BJ (cell line): ENCODE results near the gene PEAR1. TPM values are rescaled to one million over a fixed set of nuclear protein-coding genes. Genes with fewer than 3 reads are reported as not detected.

Source experiments
- CTCF ChIA-PET: fragments of 350-600 bp; formaldehyde crosslinking; extraction: SDS; loops from one replicate; lab custom pipeline; 2021; ENCODE audit warnings: antibody characterized with exemption, inconsistent platforms; lab: Yijun Ruan, JAX
- POLR2A ChIA-PET: fragments of 300-600 bp; sonication (Branson Sonifier 250); formaldehyde crosslinking; extraction: SDS; loops from one replicate; lab custom pipeline; 2021; ENCODE audit warnings: antibody characterized with exemption; lab: Charles Lee
- DNase-seq: peaks from one replicate; pipeline ENCODE4 v3.0.0-alpha.2; 2011; ENCODE audit warnings: low read depth
- H3K27me3 ChIP-seq: 2 replicates; pipeline ENCODE4 v1.6.0; 2011; ENCODE audit warnings: low read length; ENCODE audit not compliant: control insufficient read depth, insufficient read depth
- H3K36me3 ChIP-seq: 2 replicates; pipeline ENCODE4 v1.5.1; 2011; ENCODE audit warnings: low read length; ENCODE audit not compliant: control insufficient read depth, insufficient read depth
- H3K4me3 ChIP-seq: 2 replicates; pipeline ENCODE4 v1.5.1; 2011; ENCODE audit warnings: low read depth, mild to moderate bottlenecking, control low read depth, low read length
- polyA plus RNA-seq: library from polyadenylated mRNA; depleted of rRNA; stranded (reverse); fragments of >200 nt; gene quantifications from 2 replicates; pipeline ENCODE4 v1.2.3, GENCODE V29; 2011
- TF ChIP-seq, protein P1 (sequence below): IDR thresholded peaks from 2 replicates; pipeline ENCODE4 v1.5.1; 2011; ENCODE audit warnings: low read depth, mild to moderate bottlenecking, control low read depth, inconsistent platforms, low read length, moderate library complexity; ENCODE audit not compliant: insufficient read depth

PEAR1 gene
- polyA plus RNA-seq, 1 experiment, result 50.4 TPM

DNA sequence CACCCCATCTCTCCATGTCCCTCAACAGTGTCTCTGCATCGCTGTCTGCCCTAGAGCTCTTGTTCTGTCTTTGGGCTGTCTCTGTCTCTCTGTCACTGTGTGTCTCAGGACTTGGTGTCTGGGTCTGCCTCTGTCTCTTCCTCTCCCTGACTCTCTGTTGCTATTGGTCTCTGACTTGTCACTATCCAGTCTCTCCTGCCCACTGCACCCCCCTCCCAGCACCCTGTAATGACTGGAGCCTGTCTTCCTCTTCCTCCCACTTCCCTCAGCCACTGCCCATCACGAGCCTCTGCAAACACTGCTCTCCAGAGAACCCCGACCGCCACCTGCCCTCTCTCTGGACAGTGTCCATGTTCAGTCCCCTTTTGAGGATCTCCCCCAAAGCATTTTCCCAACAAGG lies 12.1 kb downstream of the PEAR1 start:
- TF ChIP-seq, protein P1, sequence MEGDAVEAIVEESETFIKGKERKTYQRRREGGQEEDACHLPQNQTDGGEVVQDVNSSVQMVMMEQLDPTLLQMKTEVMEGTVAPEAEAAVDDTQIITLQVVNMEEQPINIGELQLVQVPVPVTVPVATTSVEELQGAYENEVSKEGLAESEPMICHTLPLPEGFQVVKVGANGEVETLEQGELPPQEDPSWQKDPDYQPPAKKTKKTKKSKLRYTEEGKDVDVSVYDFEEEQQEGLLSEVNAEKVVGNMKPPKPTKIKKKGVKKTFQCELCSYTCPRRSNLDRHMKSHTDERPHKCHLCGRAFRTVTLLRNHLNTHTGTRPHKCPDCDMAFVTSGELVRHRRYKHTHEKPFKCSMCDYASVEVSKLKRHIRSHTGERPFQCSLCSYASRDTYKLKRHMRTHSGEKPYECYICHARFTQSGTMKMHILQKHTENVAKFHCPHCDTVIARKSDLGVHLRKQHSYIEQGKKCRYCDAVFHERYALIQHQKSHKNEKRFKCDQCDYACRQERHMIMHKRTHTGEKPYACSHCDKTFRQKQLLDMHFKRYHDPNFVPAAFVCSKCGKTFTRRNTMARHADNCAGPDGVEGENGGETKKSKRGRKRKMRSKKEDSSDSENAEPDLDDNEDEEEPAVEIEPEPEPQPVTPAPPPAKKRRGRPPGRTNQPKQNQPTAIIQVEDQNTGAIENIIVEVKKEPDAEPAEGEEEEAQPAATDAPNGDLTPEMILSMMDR, result no peak
- CTCF ChIA-PET, result no interaction called here
- POLR2A ChIA-PET, result no interaction called here
- H3K36me3 ChIP-seq, result peaks cover 48% of the 10 kb centered on the region
- no peak overlapping the region for H3K4me3 ChIP-seq
- DNase-seq, result no peak
- H3K27me3 ChIP-seq, result no peaks in the 10 kb centered on the region

DNA sequence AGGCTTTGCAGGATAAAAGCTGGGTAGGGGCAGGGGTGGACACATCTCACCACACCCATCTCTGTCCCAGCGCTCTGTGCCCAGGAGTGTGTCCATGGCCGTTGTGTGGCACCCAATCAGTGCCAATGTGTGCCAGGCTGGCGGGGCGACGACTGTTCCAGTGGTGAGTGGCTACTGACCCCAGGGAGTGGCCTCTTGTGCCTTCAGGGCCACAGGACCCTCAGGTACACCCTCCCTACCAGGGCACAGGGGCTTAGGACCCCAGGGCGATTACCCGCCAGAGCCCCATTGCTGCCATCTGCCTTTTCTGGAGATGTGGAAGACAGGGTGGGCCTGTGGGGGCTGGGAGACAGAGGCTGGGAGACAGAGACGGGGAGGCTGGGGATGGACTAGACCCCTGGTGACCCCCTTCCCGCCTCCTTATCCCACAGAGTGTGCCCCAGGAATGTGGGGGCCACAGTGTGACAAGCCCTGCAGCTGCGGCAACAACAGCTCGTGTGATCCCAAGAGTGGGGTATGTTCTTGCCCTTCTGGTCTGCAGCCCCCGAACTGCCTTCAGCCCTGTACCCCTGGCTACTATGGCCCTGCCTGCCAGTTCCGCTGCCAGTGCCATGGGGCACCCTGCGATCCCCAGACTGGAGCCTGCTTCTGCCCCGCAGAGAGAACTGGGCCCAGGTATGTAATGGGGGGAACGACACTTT lies 12.8 kb downstream of the PEAR1 start:
- ChIA-PET CTCF (no interaction called here), POLR2A (no interaction called here)
- Histone ChIP-seq H3K36me3 (peaks cover 48% of the 10 kb centered on the region), H3K4me3 (no peak overlapping the region), H3K27me3 (no peaks in the 10 kb centered on the region)
- TF ChIP-seq, protein P1, result no peak
- DNase-seq, result no peak

DNA sequence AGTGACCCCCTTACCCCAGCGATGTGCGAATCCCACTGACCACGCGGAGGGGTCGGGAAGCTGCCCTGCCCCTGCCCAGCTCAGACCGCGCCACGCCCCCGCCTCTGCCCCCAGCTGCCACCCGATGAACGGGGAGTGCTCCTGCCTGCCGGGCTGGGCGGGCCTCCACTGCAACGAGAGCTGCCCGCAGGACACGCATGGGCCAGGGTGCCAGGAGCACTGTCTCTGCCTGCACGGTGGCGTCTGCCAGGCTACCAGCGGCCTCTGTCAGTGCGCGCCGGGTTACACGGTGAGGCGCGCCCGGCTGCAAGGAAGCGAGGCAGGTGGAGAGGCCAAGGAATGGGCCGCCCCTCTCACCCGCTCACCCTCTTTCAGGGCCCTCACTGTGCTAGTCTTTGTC lies 15.0 kb downstream of the PEAR1 start:
- peaks cover 55% of the 10 kb centered on the region for H3K36me3 ChIP-seq
- POLR2A ChIA-PET, result no interaction called here
- TF ChIP-seq, protein P1, result no peak
- CTCF ChIA-PET, result interaction anchor here (0.8 to 6.4 kb wide), 2 partner anchors 9 to 64 kb away, joined by 3 to 64 read pairs; no protein-coding TSS in a partner anchor
- H3K4me3 ChIP-seq, result no peak overlapping the region
- no peak for DNase-seq
- H3K27me3 ChIP-seq, result no peaks in the 10 kb centered on the region

DNA sequence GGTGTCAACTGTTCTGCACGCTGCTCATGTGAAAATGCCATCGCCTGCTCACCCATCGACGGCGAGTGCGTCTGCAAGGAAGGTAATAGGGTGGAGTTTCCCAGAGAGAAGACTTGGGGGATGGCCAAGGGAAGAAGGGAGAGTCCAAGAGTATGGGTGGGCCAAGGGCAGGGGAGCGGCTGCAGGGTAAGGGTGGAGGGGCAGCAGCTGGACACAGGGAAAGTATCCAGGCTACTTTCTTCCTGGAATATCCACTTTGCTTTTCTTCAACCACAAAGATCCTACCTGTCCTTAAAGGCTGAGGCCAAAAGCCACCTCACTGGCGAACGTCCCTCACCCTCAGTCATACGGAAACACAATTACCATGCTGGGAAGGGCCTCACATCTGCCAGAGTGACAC lies 15.4 kb downstream of the PEAR1 start:
- ChIA-PET POLR2A (no interaction called here), CTCF (interaction anchor here (0.8 to 6.4 kb wide), 2 partner anchors 9 to 64 kb away, joined by 3 to 64 read pairs; no protein-coding TSS in a partner anchor)
- H3K4me3 ChIP-seq, result no peak overlapping the region
- peaks cover 58% of the 10 kb centered on the region for H3K36me3 ChIP-seq
- TF ChIP-seq, protein P1, result no peak
- no peak for DNase-seq
- H3K27me3 ChIP-seq, result no peaks in the 10 kb centered on the region

DNA sequence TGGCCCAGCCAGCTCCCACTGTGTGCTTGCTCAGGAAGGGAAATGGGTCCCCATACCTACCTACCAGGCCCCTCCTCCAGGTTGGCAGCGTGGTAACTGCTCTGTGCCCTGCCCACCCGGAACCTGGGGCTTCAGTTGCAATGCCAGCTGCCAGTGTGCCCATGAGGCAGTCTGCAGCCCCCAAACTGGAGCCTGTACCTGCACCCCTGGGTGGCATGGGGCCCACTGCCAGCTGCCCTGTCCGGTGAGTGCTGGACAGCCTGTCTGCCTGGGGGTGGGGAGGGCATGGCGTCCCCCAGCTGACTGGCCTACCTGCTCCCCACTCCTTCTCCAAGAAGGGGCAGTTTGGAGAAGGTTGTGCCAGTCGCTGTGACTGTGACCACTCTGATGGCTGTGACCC lies 16.2 kb downstream of the PEAR1 start:
- TF ChIP-seq, protein P1, result no peak
- ChIA-PET POLR2A (no interaction called here), CTCF (interaction anchor here (6.4 kb wide), 1 partner anchor 10 kb away, joined by 64 read pairs; no protein-coding TSS in a partner anchor)
- peaks cover 62% of the 10 kb centered on the region for H3K36me3 ChIP-seq
- no peak overlapping the region for H3K4me3 ChIP-seq
- H3K27me3 ChIP-seq, result no peaks in the 10 kb centered on the region
- no peak for DNase-seq
